ENCODE measurements around the gene TSPEAR.

GRCh38 chr21:44485796-44486195 is 225.6 kb downstream of the TSPEAR start:
- TF ChIP-seq, protein P1, sequence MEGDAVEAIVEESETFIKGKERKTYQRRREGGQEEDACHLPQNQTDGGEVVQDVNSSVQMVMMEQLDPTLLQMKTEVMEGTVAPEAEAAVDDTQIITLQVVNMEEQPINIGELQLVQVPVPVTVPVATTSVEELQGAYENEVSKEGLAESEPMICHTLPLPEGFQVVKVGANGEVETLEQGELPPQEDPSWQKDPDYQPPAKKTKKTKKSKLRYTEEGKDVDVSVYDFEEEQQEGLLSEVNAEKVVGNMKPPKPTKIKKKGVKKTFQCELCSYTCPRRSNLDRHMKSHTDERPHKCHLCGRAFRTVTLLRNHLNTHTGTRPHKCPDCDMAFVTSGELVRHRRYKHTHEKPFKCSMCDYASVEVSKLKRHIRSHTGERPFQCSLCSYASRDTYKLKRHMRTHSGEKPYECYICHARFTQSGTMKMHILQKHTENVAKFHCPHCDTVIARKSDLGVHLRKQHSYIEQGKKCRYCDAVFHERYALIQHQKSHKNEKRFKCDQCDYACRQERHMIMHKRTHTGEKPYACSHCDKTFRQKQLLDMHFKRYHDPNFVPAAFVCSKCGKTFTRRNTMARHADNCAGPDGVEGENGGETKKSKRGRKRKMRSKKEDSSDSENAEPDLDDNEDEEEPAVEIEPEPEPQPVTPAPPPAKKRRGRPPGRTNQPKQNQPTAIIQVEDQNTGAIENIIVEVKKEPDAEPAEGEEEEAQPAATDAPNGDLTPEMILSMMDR (conservative IDR thresholded peaks at IDR 0.05; ENCODE audit: low read length), result no peak
- no peak for TF ChIP-seq EZH2phosphoT487 (IDR thresholded peaks at IDR 0.05; ENCODE audit: borderline replicate concordance, low read depth, low read length)

All from OCI-LY7 (cell line).